PFSK-1 (cell line): ENCODE data around the gene PHETA2.

Experiments used
- POLR2AphosphoS5 ChIP-seq: IDR thresholded peaks from 2 replicates; pipeline ENCODE4 v1.6.1; 2012; ENCODE audit warnings: low read depth, mild to moderate bottlenecking, control low read depth, low read length, moderate library complexity
- SIN3A ChIP-seq: IDR thresholded peaks from 2 replicates; pipeline ENCODE4 v1.6.1; 2012; ENCODE audit warnings: mild to moderate bottlenecking, low read length, moderate library complexity, borderline replicate concordance; ENCODE audit not compliant: insufficient read depth
- TAF1 ChIP-seq: IDR thresholded peaks from 2 replicates; pipeline ENCODE4 v1.6.1; 2012; ENCODE audit warnings: low read length, control low read depth, borderline replicate concordance; ENCODE audit not compliant: insufficient read depth
- TF ChIP-seq, protein P1 (sequence below), 2 experiments: IDR thresholded peaks; 2 replicates each; pipeline versions ENCODE4 v1.6.1 to v1.8.0; 2011 to 2012; ENCODE audit warnings: low read depth in 2 of 2, low read length in 2 of 2, control low read depth in 1 of 2, inconsistent platforms in 1 of 2, mild to moderate bottlenecking in 1 of 2, moderate library complexity in 1 of 2; ENCODE audit not compliant: insufficient read depth in 1 of 2

GRCh38 chr22:42074132-42074811, at the start of gene PHETA2:
- TF ChIP-seq POLR2AphosphoS5 (no peak), TAF1 (no peak), SIN3A (no peak)
- TF ChIP-seq, protein P1, sequence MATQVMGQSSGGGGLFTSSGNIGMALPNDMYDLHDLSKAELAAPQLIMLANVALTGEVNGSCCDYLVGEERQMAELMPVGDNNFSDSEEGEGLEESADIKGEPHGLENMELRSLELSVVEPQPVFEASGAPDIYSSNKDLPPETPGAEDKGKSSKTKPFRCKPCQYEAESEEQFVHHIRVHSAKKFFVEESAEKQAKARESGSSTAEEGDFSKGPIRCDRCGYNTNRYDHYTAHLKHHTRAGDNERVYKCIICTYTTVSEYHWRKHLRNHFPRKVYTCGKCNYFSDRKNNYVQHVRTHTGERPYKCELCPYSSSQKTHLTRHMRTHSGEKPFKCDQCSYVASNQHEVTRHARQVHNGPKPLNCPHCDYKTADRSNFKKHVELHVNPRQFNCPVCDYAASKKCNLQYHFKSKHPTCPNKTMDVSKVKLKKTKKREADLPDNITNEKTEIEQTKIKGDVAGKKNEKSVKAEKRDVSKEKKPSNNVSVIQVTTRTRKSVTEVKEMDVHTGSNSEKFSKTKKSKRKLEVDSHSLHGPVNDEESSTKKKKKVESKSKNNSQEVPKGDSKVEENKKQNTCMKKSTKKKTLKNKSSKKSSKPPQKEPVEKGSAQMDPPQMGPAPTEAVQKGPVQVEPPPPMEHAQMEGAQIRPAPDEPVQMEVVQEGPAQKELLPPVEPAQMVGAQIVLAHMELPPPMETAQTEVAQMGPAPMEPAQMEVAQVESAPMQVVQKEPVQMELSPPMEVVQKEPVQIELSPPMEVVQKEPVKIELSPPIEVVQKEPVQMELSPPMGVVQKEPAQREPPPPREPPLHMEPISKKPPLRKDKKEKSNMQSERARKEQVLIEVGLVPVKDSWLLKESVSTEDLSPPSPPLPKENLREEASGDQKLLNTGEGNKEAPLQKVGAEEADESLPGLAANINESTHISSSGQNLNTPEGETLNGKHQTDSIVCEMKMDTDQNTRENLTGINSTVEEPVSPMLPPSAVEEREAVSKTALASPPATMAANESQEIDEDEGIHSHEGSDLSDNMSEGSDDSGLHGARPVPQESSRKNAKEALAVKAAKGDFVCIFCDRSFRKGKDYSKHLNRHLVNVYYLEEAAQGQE (IDR thresholded peaks at IDR 0.05; ENCODE audit: insufficient read depth in 1 of 2, low read depth in 2 of 2, low read length in 2 of 2), result no peak
